Effector memory CD4-positive, alpha-beta T cell (primary cell): ENCODE data around the gene PPP3CA.
"Not testable (repeated sequence)": the region's sequence is repeated elsewhere in the genome, so short reads cannot be mapped to it uniquely, and the experiment has no call there.

Experiments used
- DNase-seq, 3 donors: peaks; one replicate each; pipeline ENCODE4 v3.0.0-alpha.2; 2020
- H3K27ac ChIP-seq: 2 replicates; pipeline ENCODE4 v1.7.0; 2013; ENCODE audit warnings: mild to moderate bottlenecking, low read length, moderate library complexity; ENCODE audit not compliant: insufficient read depth, poor library complexity, severe bottlenecking
- H3K27me3 ChIP-seq: replicated peaks from 2 replicates; pipeline ENCODE4 v1.7.0; 2013; ENCODE audit warnings: mild to moderate bottlenecking, low read length; ENCODE audit not compliant: insufficient read depth, control insufficient read depth, poor library complexity, severe bottlenecking
- H3K36me3 ChIP-seq: 2 replicates; pipeline ENCODE4 v1.7.0; 2013; ENCODE audit warnings: mild to moderate bottlenecking, low read length, moderate library complexity; ENCODE audit not compliant: control insufficient read depth, insufficient read depth
- H3K4me1 ChIP-seq: 2 replicates; pipeline ENCODE4 v1.7.0; 2013; ENCODE audit warnings: low read length, mild to moderate bottlenecking; ENCODE audit not compliant: control insufficient read depth, insufficient read depth, poor library complexity, severe bottlenecking
- H3K4me3 ChIP-seq: 2 replicates; pipeline ENCODE4 v1.7.0; 2013; ENCODE audit warnings: low read length, low read depth, mild to moderate bottlenecking; ENCODE audit not compliant: insufficient read depth, poor library complexity, severe bottlenecking
- H3K9me3 ChIP-seq: 2 replicates; pipeline ENCODE4 v1.7.0; 2013; ENCODE audit warnings: mild to moderate bottlenecking, low read length, moderate library complexity; ENCODE audit not compliant: control insufficient read depth

Gene PPP3CA

DNA sequence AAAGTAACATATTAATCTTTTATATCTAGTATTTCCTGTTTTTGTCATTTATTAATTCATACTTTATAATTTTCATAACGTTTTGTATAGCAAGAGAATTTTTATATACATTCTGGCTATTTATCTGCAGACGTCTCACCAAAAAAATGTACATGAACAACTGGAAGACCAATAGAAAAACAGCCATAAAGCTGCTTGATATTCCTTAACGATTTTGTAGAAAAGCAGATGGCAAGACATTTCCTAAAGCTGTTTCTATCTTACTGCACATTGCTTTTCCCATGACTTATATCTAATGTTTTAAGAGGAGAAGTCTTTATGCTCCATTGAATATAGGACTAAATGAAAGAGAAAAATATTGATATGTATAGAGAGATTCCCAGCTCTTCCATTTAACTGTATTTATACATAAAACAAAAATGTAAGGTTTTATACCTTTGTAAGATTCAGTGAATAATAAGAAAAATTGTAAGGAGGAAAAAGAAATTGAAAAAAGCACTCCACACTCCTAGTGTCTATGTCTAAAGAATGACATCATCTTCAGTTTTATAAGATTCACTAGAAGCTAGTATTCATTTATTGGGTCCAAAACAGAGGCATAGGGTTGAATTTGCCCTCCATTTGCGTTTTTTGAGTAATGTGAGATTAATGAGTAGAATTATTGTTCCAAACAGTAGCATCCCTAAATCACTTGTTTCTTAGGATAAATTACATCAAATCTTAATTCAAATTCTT lies 248.5 kb downstream of the PPP3CA start:
- H3K4me1 ChIP-seq: no peaks in the 10 kb centered on the region
- no peak overlapping the region for H3K4me3 ChIP-seq
- H3K9me3 ChIP-seq: no peaks in the 10 kb centered on the region
- H3K27ac ChIP-seq: no peak overlapping the region
- no peaks in the 10 kb centered on the region for H3K36me3 ChIP-seq
- no peak for DNase-seq
- H3K27me3 ChIP-seq: no peaks in the 10 kb centered on the region

DNA sequence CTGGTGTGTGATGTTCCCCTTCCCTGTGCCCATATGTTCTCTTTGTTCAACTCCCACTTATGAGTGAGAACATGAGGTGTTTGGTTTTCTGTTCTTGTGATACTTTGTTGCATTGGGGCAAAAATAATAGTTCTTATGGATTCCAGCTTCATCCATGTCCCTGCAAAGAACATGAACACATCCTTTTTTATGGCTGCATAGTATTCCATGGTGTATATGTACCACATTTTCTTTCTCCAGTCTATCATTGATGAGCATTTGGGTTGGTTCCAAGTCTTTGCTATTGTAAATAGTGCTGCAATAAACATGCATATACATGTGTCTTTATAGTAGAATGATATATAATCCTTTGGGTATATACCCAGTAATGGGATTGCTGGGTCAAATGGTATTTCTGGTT lies 254.7 kb downstream of the PPP3CA start:
- not testable (repeated sequence) for H3K9me3 ChIP-seq, H3K4me3 ChIP-seq, H3K27me3 ChIP-seq, H3K36me3 ChIP-seq, DNase-seq, H3K4me1 ChIP-seq, H3K27ac ChIP-seq

GRCh38 chr4:101089168-101089567 lies 258.2 kb downstream of the PPP3CA start:
- peaks cover 3% of the 10 kb centered on the region for H3K36me3 ChIP-seq
- no peaks in the 10 kb centered on the region for H3K27me3 ChIP-seq
- no peaks in the 10 kb centered on the region for H3K4me1 ChIP-seq
- no peaks in the 10 kb centered on the region for H3K9me3 ChIP-seq
- H3K27ac ChIP-seq: no peak overlapping the region
- H3K4me3 ChIP-seq: no peak overlapping the region
- DNase-seq: no peak

GRCh38 chr4:101086801-101087586 lies 260.3 kb downstream of the PPP3CA start:
- Histone ChIP-seq H3K4me1 (no peaks in the 10 kb centered on the region), H3K36me3 (no peaks in the 10 kb centered on the region), H3K27ac (no peak overlapping the region), H3K9me3 (no peaks in the 10 kb centered on the region), H3K4me3 (no peak overlapping the region), H3K27me3 (no peaks in the 10 kb centered on the region)
- DNase-seq: no peak

GRCh38 chr4:101083131-101083530 lies 264.2 kb downstream of the PPP3CA start:
- Histone ChIP-seq H3K4me1 (no peaks in the 10 kb centered on the region), H3K27ac (no peak overlapping the region), H3K4me3 (no peak overlapping the region), H3K36me3 (peaks cover 8% of the 10 kb centered on the region), H3K27me3 (no peaks in the 10 kb centered on the region), H3K9me3 (no peaks in the 10 kb centered on the region)
- DNase-seq: no peak

DNA sequence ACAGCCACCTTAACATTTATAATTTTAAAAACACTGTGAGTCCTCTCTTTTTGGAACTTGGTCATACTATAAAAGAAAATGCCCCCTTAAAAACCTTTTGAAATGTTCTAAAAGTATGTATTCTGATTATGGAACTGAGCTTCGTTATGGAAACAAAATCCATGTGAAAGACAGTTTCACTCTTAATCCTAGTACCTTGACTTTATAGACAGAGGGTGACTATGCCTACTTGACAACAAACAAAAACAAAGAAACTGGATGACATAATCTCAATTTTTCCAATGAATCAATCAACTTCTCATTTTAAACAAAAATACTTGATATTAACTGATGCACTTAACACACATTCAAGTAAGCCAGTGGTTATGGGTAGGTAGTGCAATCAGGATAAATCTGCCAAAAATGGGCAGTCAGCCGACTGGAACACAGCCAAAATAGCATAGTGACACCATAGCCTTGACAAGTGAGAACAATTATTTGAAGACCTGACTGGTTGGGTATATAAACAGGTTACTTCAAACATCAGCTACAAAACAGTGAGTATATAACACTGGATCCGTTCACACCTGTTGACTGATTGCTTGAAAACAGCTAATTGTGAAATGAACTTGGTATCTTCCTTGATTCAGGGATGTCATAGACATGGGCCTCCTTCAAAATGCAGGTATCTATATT lies 265.5 kb downstream of the PPP3CA start:
- Histone ChIP-seq H3K9me3 (no peaks in the 10 kb centered on the region), H3K4me3 (no peak overlapping the region), H3K4me1 (no peaks in the 10 kb centered on the region), H3K27ac (no peak overlapping the region), H3K27me3 (no peaks in the 10 kb centered on the region), H3K36me3 (peaks cover 8% of the 10 kb centered on the region)
- DNase-seq: no peak

- H3K4me1 ChIP-seq: no peaks in the 10 kb centered on the region
- DNase-seq: no peak
- no peak overlapping the region for H3K27ac ChIP-seq
- H3K9me3 ChIP-seq: no peaks in the 10 kb centered on the region
- no peaks in the 10 kb centered on the region for H3K27me3 ChIP-seq
- peaks cover 8% of the 10 kb centered on the region for H3K36me3 ChIP-seq
- H3K4me3 ChIP-seq: no peak overlapping the region
Observed at GRCh38 chr4:101081166-101081565, 266.2 kb downstream of the PPP3CA start.

GRCh38 chr4:101078950-101079349 lies 268.4 kb downstream of the PPP3CA start:
- H3K4me3 ChIP-seq: no peak overlapping the region
- H3K9me3 ChIP-seq: no peaks in the 10 kb centered on the region
- H3K27ac ChIP-seq: no peak overlapping the region
- no peak for DNase-seq
- H3K4me1 ChIP-seq: no peaks in the 10 kb centered on the region
- peaks cover 8% of the 10 kb centered on the region for H3K36me3 ChIP-seq
- no peaks in the 10 kb centered on the region for H3K27me3 ChIP-seq

DNA sequence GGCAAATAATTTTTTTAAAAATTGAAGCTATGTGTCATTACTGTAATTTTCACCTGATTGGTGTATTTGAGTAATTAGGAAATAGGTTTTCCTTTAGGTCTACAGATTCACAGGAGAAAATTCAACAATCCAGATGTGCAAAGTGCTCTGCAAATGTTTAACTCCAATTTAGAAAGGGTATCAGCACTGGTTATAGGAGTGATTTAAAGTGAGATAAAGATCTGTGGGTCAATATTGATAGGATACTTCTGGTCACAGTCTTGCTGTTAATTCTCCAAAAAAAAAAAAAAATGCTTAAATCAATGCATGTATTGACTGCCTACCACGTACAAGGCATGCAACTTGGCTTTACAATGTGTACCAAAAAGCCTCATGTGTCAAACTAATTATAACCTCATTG lies 271.3 kb downstream of the PPP3CA start:
- DNase-seq: no peak
- Histone ChIP-seq H3K4me1 (no peaks in the 10 kb centered on the region), H3K27ac (no peak overlapping the region), H3K36me3 (peaks cover 8% of the 10 kb centered on the region), H3K4me3 (no peak overlapping the region), H3K27me3 (no peaks in the 10 kb centered on the region), H3K9me3 (no peaks in the 10 kb centered on the region)

DNA sequence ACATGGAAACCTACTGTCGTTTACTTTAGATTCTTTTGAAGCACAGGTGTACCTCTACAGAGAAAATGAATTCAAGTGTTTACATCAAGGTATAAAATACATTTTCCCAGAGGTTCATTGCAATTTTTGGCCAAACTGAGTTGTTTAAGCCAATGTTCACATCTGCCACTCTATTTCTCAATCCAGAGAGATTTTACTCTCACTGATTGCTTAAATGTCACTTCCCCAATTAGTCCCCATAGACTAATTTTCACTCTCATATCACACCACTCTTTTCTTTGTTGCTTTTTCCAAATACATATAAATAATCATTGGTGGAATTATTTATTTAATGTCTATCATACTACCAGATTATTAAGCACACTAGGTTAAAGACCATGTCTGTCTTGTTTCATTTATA lies 271.8 kb downstream of the PPP3CA start:
- no peak overlapping the region for H3K27ac ChIP-seq
- no peak overlapping the region for H3K4me3 ChIP-seq
- H3K9me3 ChIP-seq: no peaks in the 10 kb centered on the region
- H3K4me1 ChIP-seq: no peaks in the 10 kb centered on the region
- H3K36me3 ChIP-seq: peaks cover 7% of the 10 kb centered on the region
- H3K27me3 ChIP-seq: no peaks in the 10 kb centered on the region
- DNase-seq: no peak
